C4-2B (cell line): ENCODE results near the gene SLCO3A1.

Experiments used
- H3K27ac ChIP-seq: fragments of 450-650 bp; 2 replicates; pipeline ENCODE4 v1.5.1; 2017
- CTCF ChIP-seq: fragments of 450-650 bp; conservative IDR thresholded peaks from 2 replicates; pipeline ENCODE4 v1.5.1; 2017; ENCODE audit warnings: mild to moderate bottlenecking
- ZFX ChIP-seq: fragments of 450-650 bp; IDR thresholded peaks from 2 replicates; pipeline ENCODE4 v1.6.1; 2017

Gene SLCO3A1

GRCh38 chr15:91873138-91873536, 19.6 kb downstream of the SLCO3A1 start:
- TF ChIP-seq CTCF (no peak), ZFX (no peak)
- no peak overlapping the region for H3K27ac ChIP-seq

GRCh38 chr15:91874171-91874570, 20.7 kb downstream of the SLCO3A1 start:
- H3K27ac ChIP-seq, result no peak overlapping the region
- TF ChIP-seq CTCF (no peak), ZFX (no peak)

- TF ChIP-seq ZFX (no peak), CTCF (no peak)
- H3K27ac ChIP-seq, result no peak overlapping the region
These were observed 21.6 kb downstream of the SLCO3A1 start for GRCh38 chr15:91874992-91875660.

- TF ChIP-seq CTCF, result no peak
- TF ChIP-seq ZFX, result no peak
- H3K27ac ChIP-seq, result no peak overlapping the region
These were observed 22.7 kb downstream of the SLCO3A1 start for GRCh38 chr15:91876187-91876586.

- no peak overlapping the region for H3K27ac ChIP-seq
- no peak for TF ChIP-seq ZFX
- no peak for TF ChIP-seq CTCF
These were observed 24.9 kb downstream of the SLCO3A1 start for GRCh38 chr15:91878319-91878870.

GRCh38 chr15:91879158-91879557, 25.6 kb downstream of the SLCO3A1 start:
- TF ChIP-seq ZFX (no peak), CTCF (no peak)
- no peak overlapping the region for H3K27ac ChIP-seq

- TF ChIP-seq CTCF, result no peak
- no peak for TF ChIP-seq ZFX
- H3K27ac ChIP-seq, result no peak overlapping the region
These were observed 26.9 kb downstream of the SLCO3A1 start for GRCh38 chr15:91880373-91880772.
